Panc1 (cell line): ENCODE data around the gene EHD4. TPM values are rescaled to one million over a fixed set of nuclear protein-coding genes. Genes with fewer than 3 reads are reported as not detected.

Source experiments
- ATAC-seq: fragments of 200-7000 bp; cut with Tn5 transposase; 2 replicates; pipeline ENCODE4 v1.9.1; 2020; ENCODE audit warnings: mild to moderate bottlenecking, moderate library complexity
- BruUV-seq: library from RNA; stranded (reverse); fragments of 400-500 nt; replicated peaks from 2 replicates; lab custom pipeline; 2021; lab: Mats Ljungman, UMichigan
- CTCF ChIA-PET: fragments of 300-600 bp; sonication (Branson Sonifier 250); formaldehyde crosslinking; loops from one replicate; lab custom pipeline; 2022; ENCODE audit warnings: antibody characterized with exemption; lab: Charles Lee
- POLR2A ChIA-PET: fragments of 300-600 bp; sonication (Branson Sonifier 250); formaldehyde crosslinking; loops from one replicate; lab custom pipeline; 2022; ENCODE audit warnings: antibody characterized with exemption; lab: Charles Lee
- DNase-seq: peaks from one replicate; pipeline ENCODE4 v3.0.0-alpha.2; 2010; ENCODE audit warnings: low read depth, low spot score
- H3K27ac ChIP-seq: 2 replicates; pipeline ENCODE4 v1.5.1; 2011; ENCODE audit warnings: mild to moderate bottlenecking, low read length, inconsistent platforms
- H3K27me3 ChIP-seq: fragments of 200-500 bp; sonication (Bioruptor generic); 2 replicates; pipeline ENCODE4 v1.6.0; 2014; ENCODE audit warnings: low read length, inconsistent platforms; ENCODE audit not compliant: control insufficient read depth, insufficient read depth
- H3K36me3 ChIP-seq: fragments of 200-500 bp; sonication (Bioruptor generic); 2 replicates; pipeline ENCODE4 v1.5.1; 2014; ENCODE audit warnings: inconsistent platforms, mild to moderate bottlenecking, low read length, moderate library complexity; ENCODE audit not compliant: control insufficient read depth, insufficient read depth
- H3K4me1 ChIP-seq: 2 replicates; pipeline ENCODE4 v1.5.1; 2011; ENCODE audit warnings: inconsistent platforms, mild to moderate bottlenecking, low read length, moderate library complexity; ENCODE audit not compliant: control insufficient read depth, insufficient read depth
- H3K4me3 ChIP-seq, 2 experiments: 2 replicates each; pipeline ENCODE4 v1.5.1; 2011 to 2012; ENCODE audit warnings: low read depth in 2 of 2, low read length in 2 of 2, mild to moderate bottlenecking in 2 of 2, inconsistent platforms in 1 of 2, moderate library complexity in 1 of 2
- H3K9me3 ChIP-seq: fragments of 200-500 bp; sonication (Bioruptor generic); 2 replicates; pipeline ENCODE4 v1.5.1; 2014; ENCODE audit warnings: low read depth, mild to moderate bottlenecking, inconsistent platforms, low read length, moderate library complexity; ENCODE audit not compliant: control insufficient read depth, insufficient read depth
- CTCF ChIP-seq: fragments of 450-650 bp; IDR thresholded peaks from 2 replicates; pipeline ENCODE4 v1.5.1; 2017; ENCODE audit warnings: mild to moderate bottlenecking
- POLR2AphosphoS5 ChIP-seq: IDR thresholded peaks from 2 replicates; pipeline ENCODE4 v1.6.1; 2012; ENCODE audit warnings: mild to moderate bottlenecking, low read depth, low read length, moderate library complexity
- REST ChIP-seq, 2 experiments: IDR thresholded peaks; 2 replicates each; pipeline ENCODE4 v1.6.1; 2011 to 2012; ENCODE audit warnings: low read depth in 2 of 2, control low read depth in 1 of 2, low read length in 1 of 2, mild to moderate bottlenecking in 1 of 2, moderate library complexity in 1 of 2; ENCODE audit not compliant: insufficient read depth in 1 of 2
- SIN3A ChIP-seq: IDR thresholded peaks from 2 replicates; pipeline ENCODE4 v1.6.1; 2012; ENCODE audit warnings: low read depth, mild to moderate bottlenecking, low read length, moderate library complexity, borderline replicate concordance; ENCODE audit not compliant: insufficient read depth
- TCF7L2 ChIP-seq: IDR thresholded peaks from 2 replicates; pipeline ENCODE4 v1.6.1; 2011; ENCODE audit warnings: mild to moderate bottlenecking, low read depth, low read length, inconsistent platforms
- in situ Hi-C: cut with HindIII; loops from 2 replicates; pipeline ENCODE4 v1.10.0; 2016; ENCODE audit warnings: low sequenced_read_pairs, low pct_unique_long_range_greater_than_20kb
- intact Hi-C: fragments of 100-400 bp; cut with micrococcal nuclease; formaldehyde crosslinking; loops from one replicate; pipeline ENCODE4 v1.10.0; 2022; ENCODE audit not compliant: unreplicated experiment
- total RNA-seq: library from RNA; stranded (reverse); gene quantifications from one replicate; pipeline ENCODE4 v1.2.1, GENCODE V29; 2021; ENCODE audit not compliant: unreplicated experiment

Gene EHD4
- total RNA-seq, 1 experiment from 2014 or later: 43.2 TPM

GRCh38 chr15:41961001-41961518 lies 11.3 kb downstream of the EHD4 start:
- in situ Hi-C loops (no loop called here), intact Hi-C loops (no loop called here)
- peak; percentile 47; the same call in 1 of the 2 replicates for ATAC-seq
- Histone ChIP-seq H3K4me1 (peaks cover 41% of the 10 kb centered on the region), H3K4me3 (no peak overlapping the region), H3K27me3 (no peaks in the 10 kb centered on the region), H3K36me3 (0 out of 2 replicates have a peak, but pooled peaks cover 2% of the 10 kb centered on the region), H3K9me3 (no peaks in the 10 kb centered on the region), H3K27ac (peak overlapping the region; percentile 65)
- no TSS peak for BruUV-seq
- ChIA-PET CTCF (no interaction called here), POLR2A (interaction anchor here (0.6 kb wide), 1 partner anchor 20 kb away, joined by 3 read pairs; no protein-coding TSS in a partner anchor)
- TF ChIP-seq TCF7L2 (peak; percentile 58; the same call in 1 of the 2 replicates), REST (IDR thresholded peaks at IDR 0.05; ENCODE audit: insufficient read depth in 1 of 2, low read depth in 2 of 2, low read length in 1 of 2) (no peak)
- peak; percentile 35 for DNase-seq

GRCh38 chr15:41958002-41958420 lies 14.3 kb downstream of the EHD4 start:
- CTCF ChIA-PET: interaction anchor here (0.8 kb wide), 1 partner anchor 127 kb away, joined by 3 read pairs; no protein-coding TSS in a partner anchor

More at GRCh38 chr15:41958002-41958420, 14.3 kb downstream of the EHD4 start:
- peak overlapping the region; percentile 55; the same call in 1 of the 2 replicates for H3K27ac ChIP-seq
- H3K9me3 ChIP-seq: no peaks in the 10 kb centered on the region
- no peak for TF ChIP-seq SIN3A
- no peak for TF ChIP-seq POLR2AphosphoS5
- no peak for TF ChIP-seq REST (IDR thresholded peaks at IDR 0.05; ENCODE audit: insufficient read depth in 1 of 2, low read depth in 2 of 2, low read length in 1 of 2)
- TF ChIP-seq TCF7L2: no peak
- no peak for TF ChIP-seq CTCF
- in situ Hi-C loops: no loop called here
- H3K4me1 ChIP-seq: peaks cover 45% of the 10 kb centered on the region
- DNase-seq (no peak), ATAC-seq (no peak)
- 0 out of 2 replicates have a peak, but pooled peaks cover 2% of the 10 kb centered on the region for H3K36me3 ChIP-seq
- no peak overlapping the region for H3K4me3 ChIP-seq
- H3K27me3 ChIP-seq: no peaks in the 10 kb centered on the region
- no TSS peak for BruUV-seq
- intact Hi-C loops: no loop called here
- POLR2A ChIA-PET: no interaction called here
